ENCODE data around the gene PRKN.

Gene PRKN

DNA sequence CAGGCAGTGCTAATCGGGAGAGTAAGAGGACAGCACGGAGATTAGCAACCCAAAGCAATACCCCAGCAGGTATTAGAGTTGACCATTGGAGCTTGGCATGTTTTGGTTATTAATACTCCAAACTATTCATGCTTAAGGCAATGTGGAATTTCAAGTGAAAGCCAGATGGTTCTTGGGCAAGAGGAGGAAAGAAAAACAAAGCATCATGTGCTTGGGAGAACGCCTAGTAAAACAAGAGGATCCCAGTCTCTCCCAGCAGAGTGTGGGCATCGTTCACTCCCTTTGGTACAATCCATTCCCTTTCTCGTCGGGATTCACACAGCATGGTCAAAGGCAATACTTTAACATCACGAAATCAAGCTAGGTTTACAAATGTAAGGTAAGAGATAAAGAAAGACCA lies 349.8 kb downstream of the PRKN start:
- no peak for DNase-seq (ENCODE audit: low spot score)

DNA sequence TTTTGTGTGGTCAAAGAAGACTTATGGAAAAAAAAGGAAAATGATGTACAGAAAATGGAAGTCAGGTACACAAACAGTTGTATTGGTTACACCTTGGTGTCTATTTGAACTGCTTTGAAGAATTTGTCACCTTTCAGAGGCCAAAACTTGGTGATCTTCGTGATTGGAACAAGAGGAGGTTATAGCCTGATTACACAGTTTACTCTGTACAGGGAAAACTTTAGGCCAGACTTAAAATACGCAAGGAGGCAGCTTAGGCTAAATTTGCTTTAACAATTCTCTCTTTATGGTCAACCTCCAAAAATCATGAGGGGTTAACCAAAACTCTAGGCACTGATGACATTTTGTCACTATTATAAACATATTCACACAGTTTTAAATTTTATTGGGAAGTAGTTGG lies 353.7 kb downstream of the PRKN start:
- no peak for DNase-seq (ENCODE audit: low spot score)

- DNase-seq (ENCODE audit: low spot score): no peak
Observed at GRCh38 chr6:162373192-162373591, 354.4 kb downstream of the PRKN start.

- no peak for DNase-seq (ENCODE audit: low spot score)
Observed at GRCh38 chr6:162372106-162372505, 355.5 kb downstream of the PRKN start.

GRCh38 chr6:162371121-162371520 lies 356.4 kb downstream of the PRKN start:
- DNase-seq (ENCODE audit: low spot score): no peak

DNA sequence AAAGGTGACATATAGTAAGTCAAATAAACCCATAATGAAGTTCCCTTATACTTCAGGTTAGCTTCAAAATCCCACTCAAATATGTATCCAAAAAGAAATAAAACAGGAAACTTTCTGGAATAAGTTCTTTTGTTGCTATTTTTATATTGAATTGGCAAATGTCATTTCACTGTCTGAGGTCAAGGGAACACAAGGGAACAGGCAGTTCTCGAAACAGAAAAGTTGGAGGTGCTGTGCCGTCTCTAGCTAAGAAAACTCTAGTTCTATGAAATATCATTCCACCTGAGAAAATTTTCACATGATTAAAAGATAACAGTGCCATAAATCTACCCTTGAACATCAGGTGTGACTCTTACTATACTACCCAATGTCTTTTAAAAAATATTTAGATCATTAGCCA lies 358.5 kb downstream of the PRKN start:
- no peak for DNase-seq (ENCODE audit: low spot score)

DNA sequence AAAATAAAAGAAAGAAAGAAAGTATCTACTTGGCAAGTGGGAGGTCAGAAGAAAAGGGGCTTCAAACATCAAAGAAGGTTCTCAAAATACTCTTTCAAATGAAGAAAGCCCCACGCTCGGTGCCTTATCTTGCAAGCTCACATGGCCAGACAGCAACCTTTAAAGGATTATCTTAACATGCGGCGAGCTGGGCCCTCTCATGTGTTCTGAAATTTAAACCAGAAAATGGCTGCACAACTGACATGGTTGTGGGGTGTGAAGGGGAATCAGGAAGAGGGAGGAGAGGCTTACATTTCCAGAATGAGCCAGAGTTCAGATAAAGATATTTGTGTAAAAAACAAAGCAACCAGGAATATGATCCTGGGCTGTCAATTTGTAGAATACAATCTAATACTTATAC lies 363.1 kb downstream of the PRKN start:
- no peak for DNase-seq (ENCODE audit: low spot score)

GRCh38 chr6:162363757-162364156 lies 363.8 kb downstream of the PRKN start:
- DNase-seq (ENCODE audit: low spot score): no peak

GRCh38 chr6:162360901-162361567 lies 366.5 kb downstream of the PRKN start:
- DNase-seq (ENCODE audit: low spot score): no peak

DNA sequence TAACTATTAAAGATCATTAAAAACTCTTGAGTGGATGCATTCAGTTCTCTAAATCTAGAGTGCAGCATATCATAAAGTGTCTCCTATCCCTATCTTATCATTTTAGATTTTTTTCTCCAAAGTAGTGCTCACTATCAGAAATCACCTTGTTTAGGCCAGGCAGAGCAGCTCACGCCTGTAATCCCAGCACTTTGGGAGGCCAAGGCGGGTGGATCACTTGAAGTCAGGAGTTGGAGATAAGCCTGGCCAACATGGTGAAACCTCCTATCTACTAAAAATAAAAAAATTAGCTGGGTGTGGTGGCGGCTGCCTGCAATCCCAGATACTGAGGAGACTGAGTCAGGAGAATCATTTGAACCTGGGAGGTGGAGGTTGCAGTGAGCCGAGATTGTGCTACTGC lies 368.9 kb downstream of the PRKN start:
- DNase-seq (ENCODE audit: low spot score): no peak

GRCh38 chr6:162345051-162345511 lies 382.5 kb downstream of the PRKN start:
- DNase-seq (ENCODE audit: low spot score): peak; percentile 27

DNA sequence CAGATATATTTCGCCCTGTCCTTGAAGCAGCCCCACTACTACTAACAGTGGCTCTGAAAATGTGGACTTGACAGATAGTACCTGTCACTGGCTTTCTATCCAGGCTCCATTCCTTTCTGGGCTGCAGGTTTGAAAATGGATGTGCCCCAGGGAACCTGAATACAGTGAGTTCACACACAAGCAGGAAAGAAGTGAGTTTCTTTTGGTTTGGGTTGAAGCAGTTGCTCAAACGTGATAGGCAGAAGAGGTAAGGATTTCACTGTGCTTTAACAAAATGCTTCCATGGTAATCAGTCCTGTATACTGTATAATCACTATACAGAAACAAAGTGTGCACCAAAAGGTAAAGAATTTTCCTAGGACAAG lies 382.9 kb downstream of the PRKN start:
- no peak for DNase-seq (ENCODE audit: low spot score)

DNA sequence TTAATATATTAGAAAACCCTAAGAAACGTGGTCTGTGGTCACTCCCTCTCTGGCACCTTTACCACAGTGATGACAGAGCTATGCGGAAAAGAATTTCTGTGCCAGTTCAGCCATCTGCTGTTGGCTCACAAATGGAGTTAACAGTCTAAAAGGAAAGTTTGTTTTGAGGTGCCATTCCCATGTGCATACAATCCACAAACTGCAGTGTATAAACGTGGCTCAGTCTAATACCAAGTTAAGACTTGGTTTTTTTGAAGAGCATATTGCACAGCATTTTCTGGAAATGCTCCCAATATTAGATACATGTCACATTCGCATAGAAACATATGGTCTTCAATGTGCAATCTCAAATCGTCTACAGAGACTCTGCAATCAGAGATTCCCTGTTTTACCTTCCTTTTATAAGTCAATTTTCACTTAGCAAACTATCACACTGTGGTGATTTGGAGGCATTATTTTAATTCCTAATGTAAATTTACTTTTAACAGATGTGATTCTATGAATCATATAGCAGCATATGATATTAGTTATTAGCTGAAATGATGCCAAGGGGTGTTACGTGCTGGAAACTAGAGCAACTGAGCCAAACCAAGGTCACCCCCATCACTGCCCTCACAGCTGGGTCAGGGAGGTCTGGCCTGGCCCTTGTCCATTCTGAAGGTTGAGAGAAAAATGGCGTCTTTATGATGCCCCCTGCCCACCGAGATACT lies 383.5 kb downstream of the PRKN start:
- DNase-seq (ENCODE audit: low spot score): peak; percentile 20

GRCh38 chr6:162343198-162343935 lies 384.2 kb downstream of the PRKN start:
- no peak for DNase-seq (ENCODE audit: low spot score)

GRCh38 chr6:162337412-162337811 lies 390.2 kb downstream of the PRKN start:
- no peak for DNase-seq (ENCODE audit: low spot score)

DNA sequence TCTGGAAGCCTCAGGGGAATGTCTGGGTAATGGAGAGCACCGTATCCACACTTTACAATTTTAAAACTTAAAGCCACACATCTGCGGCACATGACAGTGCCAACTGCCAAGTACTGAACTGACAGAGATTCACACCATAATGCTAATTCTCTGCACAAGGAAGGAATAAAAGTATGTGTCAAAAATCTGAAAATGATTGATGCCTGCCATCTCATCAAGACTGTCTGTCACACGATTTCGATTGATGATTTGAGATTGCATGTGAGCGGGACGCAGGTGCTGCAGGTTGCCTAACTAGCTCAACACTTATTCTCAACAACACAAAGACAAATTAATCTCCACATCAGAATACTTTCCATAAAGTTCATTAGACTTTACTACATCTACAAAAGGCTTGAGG lies 391.2 kb downstream of the PRKN start:
- no peak for DNase-seq (ENCODE audit: low spot score)

GRCh38 chr6:162332365-162332764 lies 395.2 kb downstream of the PRKN start:
- no peak for DNase-seq (ENCODE audit: low spot score)

DNA sequence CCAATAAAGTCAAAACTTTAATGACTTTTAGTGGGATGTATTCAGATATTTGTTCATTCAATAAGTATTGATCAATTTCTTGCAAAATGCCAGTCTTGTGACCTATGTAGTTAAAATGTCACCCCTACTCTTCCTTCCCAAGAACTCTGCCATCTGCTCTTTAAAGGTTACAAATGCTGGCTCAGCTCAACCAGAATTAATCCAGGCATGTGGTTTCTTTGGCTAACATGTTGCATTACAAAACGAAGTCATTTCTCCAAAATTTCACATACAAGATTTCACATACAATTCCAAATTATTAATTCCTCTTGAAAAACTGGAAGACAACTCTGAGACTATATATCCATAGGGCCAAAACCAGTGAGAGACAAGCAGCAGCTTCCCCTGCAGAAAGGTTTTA lies 395.7 kb downstream of the PRKN start:
- DNase-seq (ENCODE audit: low spot score): no peak

DNA sequence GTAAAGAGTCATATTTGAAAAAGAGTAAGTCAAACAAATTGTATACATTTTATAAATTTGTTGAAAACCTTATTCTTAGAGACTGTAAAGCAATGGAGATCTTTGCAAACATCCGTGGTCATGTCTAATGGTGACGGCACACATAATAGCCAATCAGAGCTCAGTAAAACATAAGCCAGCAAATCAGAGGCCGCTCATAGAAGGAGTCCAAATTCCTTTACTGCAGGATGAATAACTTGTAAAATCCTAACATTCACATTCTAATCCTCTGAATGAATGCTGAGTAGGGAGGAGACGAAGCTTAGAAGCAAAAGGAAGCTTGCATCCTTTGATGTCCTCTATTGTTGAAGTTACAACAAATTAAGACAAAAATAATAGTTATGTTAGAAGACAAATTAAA lies 401.7 kb downstream of the PRKN start:
- DNase-seq (ENCODE audit: low spot score): no peak

GRCh38 chr6:162325051-162325450 lies 402.5 kb downstream of the PRKN start:
- no peak for DNase-seq (ENCODE audit: low spot score)

DNA sequence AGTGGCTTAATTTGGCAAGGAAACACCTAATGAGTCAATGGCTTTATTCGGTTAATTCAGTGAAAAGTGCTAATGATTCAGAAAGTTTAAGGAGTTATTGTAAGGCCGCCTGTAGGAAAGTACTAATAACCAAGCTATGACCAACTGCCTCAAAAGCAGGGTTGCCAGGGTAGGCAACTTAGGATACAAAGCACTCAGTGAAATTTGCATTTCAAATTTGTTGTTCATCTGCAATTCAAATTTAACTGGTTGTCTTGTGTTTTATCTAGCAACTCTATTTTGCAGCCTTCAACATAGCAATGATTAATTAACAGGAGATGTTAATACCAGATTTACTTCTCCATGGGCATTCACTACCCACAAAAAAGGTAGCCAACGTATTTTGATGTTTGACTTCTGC lies 412.3 kb downstream of the PRKN start:
- no peak for DNase-seq (ENCODE audit: low spot score)

GRCh38 chr6:162313922-162314660 lies 413.5 kb downstream of the PRKN start:
- no peak for DNase-seq (ENCODE audit: low spot score)

DNA sequence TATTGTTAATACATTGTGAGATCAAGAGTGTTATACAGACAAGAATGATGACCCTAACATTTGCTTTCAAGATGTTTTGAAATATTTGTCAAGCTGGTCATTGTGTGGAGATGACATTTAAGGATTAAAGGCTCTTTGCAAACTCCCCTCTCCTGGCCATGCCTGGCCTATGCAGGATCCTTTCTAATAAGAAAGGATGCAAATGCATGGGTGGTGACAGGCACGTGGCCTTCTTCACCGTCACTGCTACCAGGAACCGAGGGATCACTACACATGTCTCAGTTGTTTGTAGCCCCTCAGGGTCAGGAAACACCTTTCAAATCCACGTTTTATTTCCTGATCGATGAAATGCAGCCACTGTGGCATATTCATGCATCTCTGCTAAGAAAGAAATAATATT lies 419.7 kb downstream of the PRKN start:
- no peak for DNase-seq (ENCODE audit: low spot score)
